HG03521 (cell line): ENCODE results near the gene SUGP2.

ENCODE experiments used
- ATAC-seq: cut with Tn5 transposase; IDR thresholded peaks from one replicate; pipeline ENCODE4 v1.9.1; 2021; ENCODE audit warnings: mild to moderate bottlenecking, moderate library complexity; ENCODE audit not compliant: unreplicated experiment

Gene SUGP2

DNA sequence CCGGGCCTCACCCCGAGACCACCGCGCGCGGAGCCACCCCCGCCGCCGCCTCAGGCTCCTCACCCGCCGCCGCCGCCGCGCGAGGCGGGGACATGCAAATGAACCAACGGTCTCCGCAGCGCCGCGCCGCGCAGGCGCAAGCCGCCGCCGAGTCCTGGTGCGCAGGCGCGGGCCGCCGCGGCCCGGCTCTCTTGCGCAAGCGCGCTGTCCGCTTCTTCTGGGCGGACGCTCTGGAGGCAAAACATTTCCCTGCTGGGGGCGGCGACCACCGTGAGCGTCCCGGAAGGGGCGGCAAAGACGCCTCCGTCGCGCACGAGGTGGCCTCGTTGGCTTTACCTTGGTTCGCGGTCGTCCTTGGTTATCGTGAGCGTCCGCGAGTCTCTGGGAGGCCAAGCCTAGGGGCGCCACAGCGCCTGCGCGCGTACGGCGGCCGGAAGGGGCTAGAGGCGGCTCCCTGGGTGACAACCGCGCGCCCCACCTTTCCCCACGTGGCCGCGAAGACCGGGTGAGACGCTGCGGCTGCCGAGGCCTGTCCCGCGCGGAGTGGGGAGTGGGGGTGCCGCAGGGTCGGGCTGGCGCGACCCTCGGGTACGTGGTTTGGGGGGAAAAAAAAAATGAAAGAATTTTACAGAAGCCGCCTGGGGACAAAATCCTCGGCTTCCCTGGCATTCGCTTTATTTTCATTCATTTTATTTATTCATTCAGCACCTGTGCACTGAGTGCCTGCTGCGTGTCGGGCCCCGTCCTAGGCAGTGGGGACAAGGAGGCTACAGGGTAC is at the start of gene SUGP2, which contains the start of gene ARMC6:
SUGP2 (minus strand) TSS at position 92 of the 778 bp plus-strand sequence. CDS start 2,446 bp downstream, outside the sequence.
ARMC6 (plus strand) TSS at position 178 of the 778 bp plus-strand sequence. CDS start 607 bp downstream, outside the sequence.
- peak; percentile 71 for ATAC-seq

DNA sequence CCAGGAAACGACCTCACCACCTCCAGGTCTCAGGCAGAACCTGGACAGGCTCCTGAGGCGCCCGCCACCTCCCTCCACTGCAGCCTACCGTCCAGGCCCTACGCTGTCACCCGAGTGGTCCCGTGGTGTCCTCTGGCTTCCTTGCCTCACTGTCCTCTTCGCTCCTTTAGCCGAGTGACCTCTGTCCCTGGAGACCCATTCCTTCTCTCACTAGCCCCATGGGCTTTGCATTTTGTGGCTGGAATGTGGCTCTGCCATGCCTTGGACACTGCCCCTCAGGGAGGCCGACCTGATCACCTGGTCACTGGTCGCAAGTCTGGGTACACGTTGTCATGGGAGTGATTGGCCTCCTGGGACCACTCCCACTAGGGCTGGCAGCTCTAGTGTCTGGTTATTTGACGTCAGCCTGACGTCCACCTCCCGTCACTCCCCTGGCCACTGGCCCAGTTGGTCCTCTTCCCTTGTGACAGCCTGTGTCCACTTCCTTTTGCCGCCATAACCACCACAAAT is 48.4 kb upstream of the SUGP2 start:
- no peak for ATAC-seq

- no peak for ATAC-seq
These were observed 46.3 kb upstream of the SUGP2 start for GRCh38 chr19:19079571-19079970.

GRCh38 chr19:19078801-19079200 is 45.5 kb upstream of the SUGP2 start:
- no peak for ATAC-seq

DNA sequence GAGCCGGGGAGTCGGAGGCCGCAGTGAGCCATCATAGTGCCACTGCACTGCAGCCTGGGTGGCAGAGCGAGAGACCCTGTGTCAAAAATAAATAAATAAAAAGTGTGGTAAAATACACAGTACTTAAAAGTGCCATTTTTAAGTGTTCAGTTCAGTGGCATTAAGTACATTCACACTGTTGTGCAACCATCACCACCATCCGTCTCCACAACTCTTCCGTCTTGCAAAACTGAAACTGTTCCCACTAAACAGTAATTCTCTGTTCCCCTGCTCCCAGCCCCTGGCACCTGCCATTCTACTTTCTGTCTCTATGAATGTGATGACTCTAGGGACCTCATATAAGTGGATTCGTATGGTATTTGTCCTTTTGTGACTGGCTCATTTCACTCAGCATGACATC is 43.8 kb upstream of the SUGP2 start:
- ATAC-seq = no peak

DNA sequence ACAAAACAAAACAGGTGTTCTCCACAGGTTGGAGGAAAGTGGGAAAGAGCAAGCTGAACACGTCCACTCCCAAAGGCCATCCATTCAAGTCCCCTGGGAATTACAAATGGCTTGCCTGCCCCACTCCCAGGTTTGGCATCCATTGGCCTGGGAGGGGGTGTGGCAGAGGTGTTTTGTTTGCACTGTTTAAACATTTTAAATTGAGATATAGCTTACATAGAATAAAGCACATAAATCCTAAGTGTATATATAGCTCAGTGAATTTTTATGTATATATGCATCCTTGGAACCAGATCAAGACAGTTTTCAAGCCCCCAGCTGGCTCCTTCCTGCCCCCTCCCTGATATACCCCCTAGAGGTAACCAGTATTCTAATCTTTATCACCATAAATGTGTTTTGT is 43.2 kb upstream of the SUGP2 start:
- no peak for ATAC-seq

DNA sequence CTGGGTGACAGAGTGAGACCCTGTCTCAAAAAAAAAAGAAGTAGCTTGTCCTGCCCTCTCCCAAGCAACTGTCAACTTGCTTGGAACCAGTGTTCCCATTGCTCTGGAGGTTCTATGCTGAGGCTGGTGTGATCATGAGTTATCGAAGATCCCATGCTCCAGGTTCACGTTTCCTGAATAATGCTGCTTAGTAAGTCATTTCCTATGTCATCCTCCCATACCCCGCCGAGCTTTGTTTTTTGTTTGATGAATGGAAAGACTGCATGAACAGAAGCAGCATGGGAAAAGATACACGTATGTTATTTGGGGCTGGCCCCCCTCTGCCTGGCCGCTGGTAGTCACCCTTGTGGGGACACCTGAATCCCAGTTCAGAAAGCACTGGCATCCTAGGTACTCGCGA is 41.8 kb upstream of the SUGP2 start:
- no peak for ATAC-seq

DNA sequence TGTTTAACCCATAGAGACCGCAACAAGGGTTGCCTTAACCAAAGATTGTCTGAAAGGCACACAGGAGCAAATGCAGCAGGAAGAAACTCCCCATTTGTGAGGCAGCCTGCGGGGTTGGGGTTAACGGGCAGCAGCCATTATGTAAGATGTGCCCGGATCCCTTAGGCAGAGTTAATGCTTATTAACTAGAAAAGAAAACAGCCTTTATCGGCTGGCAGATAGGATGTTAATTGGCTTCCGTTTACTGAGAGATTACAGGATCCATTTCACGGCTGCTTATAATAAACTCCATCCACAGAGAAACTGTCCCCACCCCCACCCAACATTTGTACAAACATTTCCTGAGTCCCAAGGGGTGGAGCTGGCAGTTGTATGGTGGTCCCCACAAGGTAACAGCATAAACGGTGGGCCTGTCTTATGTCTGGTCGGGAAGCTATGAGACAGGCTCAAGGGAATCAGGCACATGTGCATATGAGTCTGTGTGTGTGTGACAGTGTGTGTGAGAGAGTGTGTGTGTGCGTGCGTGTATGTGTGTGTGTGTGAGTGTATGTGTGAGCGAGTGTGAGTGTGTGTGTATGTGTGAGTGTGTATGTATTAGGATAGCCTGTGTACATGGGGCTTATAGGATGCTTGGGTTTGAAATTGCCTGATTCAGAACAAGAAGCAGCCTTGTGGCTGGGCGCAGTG is 41.0 kb upstream of the SUGP2 start:
- no peak for ATAC-seq

GRCh38 chr19:19071897-19072296 is 38.6 kb upstream of the SUGP2 start:
- no peak for ATAC-seq

DNA sequence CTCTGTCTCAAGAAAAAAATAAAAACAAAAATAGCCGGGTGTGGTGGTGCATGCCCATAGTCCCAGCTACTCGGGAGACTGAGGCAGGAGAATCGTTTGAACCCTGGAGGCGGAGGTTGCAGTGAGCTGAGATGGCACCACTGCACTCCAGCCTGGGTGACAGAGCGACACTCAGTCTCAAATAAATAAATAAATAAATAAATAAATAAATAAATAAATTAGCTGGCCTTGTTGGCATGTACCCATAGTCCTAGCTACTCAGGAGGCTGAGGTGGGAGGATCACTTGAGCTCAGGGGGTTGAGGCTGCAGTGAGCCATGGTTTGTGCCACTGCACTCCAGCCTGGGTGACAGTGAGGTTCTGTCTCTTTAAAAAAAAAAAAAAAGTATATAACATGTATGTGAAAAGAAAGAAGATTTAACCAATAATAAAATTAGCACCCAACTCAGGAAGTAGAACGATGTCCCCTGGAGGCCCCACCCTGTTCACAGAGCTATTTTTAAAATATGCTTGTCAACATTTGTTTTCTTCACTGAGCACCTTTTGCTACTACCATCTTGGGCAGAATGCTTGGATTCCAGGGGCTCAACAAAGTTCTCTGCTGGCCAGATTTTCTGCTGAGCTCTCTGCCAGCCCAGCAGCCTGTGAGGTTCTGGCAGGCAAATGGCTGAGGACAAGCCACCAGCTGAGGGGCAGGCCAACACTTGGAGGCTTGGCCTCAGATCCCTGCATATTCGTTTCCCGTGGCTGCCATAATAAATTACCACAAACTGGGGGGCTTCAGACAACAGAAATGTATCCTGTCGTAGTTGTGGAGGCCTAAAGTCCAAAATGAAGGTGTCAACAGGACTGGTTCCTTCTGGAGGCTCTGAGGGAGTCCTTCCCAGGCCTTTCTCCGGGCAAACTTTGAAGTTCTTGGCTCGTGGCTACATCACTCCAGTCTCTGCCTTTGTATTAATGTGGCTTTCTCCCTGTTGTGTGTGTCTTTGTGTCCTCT is 35.6 kb upstream of the SUGP2 start:
- ATAC-seq = no peak

- ATAC-seq = no peak
These were observed 34.2 kb upstream of the SUGP2 start for GRCh38 chr19:19067276-19068072.

DNA sequence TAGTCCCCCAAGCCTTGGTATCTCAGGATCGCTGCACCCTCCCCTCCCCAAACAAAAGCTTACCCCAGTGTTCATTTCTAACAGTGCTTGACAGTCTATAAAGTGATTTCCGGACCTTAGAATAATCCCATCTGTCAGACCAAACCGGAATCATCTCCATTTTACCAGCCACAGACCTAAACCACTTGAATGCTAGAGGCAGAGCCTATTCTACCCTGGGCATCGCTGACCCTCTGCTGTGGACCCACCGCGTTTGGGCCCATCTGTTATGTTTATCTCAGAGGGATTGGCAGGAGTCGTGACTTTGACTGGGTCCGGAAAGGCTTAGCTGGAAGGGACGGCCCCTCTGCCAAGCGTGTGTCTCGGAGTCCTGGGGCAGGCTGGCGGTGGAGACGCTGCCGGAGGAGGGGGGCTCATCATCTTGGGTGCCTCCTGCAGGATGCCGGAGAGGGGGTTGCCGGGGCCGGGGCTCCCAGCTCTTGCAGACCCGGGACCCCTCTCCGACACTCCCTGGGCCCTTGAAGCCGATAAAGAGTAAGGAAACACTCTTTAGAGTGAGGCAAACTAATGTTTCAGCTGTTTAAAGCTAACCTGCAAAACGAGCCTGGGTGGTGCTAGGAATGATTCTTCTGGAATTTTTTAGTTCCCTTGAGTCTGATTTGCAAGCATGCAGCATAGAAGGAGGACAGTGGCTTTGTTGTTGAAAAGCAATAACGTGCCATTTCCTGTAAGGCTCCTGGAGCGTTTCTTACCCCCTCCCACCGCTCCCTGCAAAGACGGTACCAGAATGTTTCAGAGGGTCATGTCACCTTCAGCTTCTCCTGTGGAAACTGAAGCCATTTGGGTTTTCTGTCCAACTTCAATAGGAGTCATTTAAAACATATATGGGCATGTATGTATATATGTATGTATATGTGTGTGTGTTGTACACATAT is 31.8 kb upstream of the SUGP2 start:
- no peak for ATAC-seq

DNA sequence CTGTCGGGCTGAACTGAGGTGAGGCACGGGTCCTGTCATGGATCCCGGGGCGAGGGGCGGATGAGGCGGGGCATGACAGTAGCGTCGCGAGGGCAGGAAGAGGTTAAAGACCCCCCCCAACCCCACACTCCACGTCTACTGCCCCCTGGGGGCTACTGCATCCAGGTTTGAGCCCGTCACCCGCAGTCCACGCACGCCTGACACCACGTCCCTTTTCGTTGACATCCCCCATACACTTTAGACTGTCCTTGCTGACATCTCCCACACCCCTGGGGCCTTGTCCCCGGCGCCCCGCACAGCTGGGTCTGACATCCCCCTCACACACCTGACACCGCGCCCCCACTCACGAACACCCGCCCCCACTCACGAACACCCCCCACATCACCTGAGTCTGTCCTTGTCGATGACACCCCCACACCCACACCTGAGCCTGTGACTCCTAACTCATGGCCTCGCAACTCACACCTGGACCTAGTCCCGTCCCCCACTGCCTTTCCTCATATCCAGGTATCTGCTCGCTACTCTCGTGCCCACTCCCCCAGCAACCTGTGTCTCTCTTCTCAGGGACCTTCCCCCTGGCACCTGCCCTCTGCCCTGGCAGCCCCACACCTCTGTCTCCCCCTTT is 30.9 kb upstream of the SUGP2 start:
- ATAC-seq = no peak

- peak; percentile 90 for ATAC-seq
These were observed 30.1 kb upstream of the SUGP2 start, which contains the start of gene SLC25A42 for GRCh38 chr19:19063183-19064097. Gene SLC25A42 (plus strand): TSS chr19:19063994. CDS start chr19:19096125, 32,131 bp downstream.

GRCh38 chr19:19062454-19063182 is 29.3 kb upstream of the SUGP2 start:
- ATAC-seq = no peak

GRCh38 chr19:19061506-19061905 is 28.2 kb upstream of the SUGP2 start:
- ATAC-seq = no peak
